HG02840 (cell line): ENCODE data around the gene PRR14.
"Not testable (repeated sequence)": the region's sequence is repeated elsewhere in the genome, so short reads cannot be mapped to it uniquely, and the experiment has no call there.

Source experiments
- ATAC-seq: cut with Tn5 transposase; IDR thresholded peaks from one replicate; pipeline ENCODE4 v1.9.1; 2021; ENCODE audit warnings: mild to moderate bottlenecking, moderate library complexity, moderate number of reproducible peaks; ENCODE audit not compliant: unreplicated experiment, low FRiP score

Gene PRR14

GRCh38 chr16:30628628-30629540 is 21.9 kb upstream of the PRR14 start:
- no peak for ATAC-seq

- ATAC-seq, result not testable (repeated sequence)
Measured at GRCh38 chr16:30632454-30632853, 18.3 kb upstream of the PRR14 start.

GRCh38 chr16:30633526-30633925 is 17.2 kb upstream of the PRR14 start:
- no peak for ATAC-seq

- ATAC-seq, result no peak
Measured at GRCh38 chr16:30636599-30636998, 14.2 kb upstream of the PRR14 start.

- not testable (repeated sequence) for ATAC-seq
Measured at GRCh38 chr16:30637139-30637538, 13.6 kb upstream of the PRR14 start.

GRCh38 chr16:30637944-30638343 is 12.8 kb upstream of the PRR14 start:
- no peak for ATAC-seq

- no peak for ATAC-seq
Measured at GRCh38 chr16:30641378-30641982, 9.3 kb upstream of the PRR14 start.

GRCh38 chr16:30644334-30644830 is 6.4 kb upstream of the PRR14 start:
- ATAC-seq, result no peak

GRCh38 chr16:30645727-30646126 is 5.0 kb upstream of the PRR14 start:
- no peak for ATAC-seq

- ATAC-seq, result no peak
Measured at GRCh38 chr16:30647274-30647571, 3.5 kb upstream of the PRR14 start.

GRCh38 chr16:30649725-30650368 is 913 bp upstream of the PRR14 start:
- no peak for ATAC-seq

- peak; percentile 45 for ATAC-seq
Measured at GRCh38 chr16:30651124-30652004, 604 bp downstream of the PRR14 start.

- no peak for ATAC-seq
Measured at GRCh38 chr16:30652005-30652296, 1.2 kb downstream of the PRR14 start.

- ATAC-seq, result no peak
Measured at GRCh38 chr16:30652718-30653117, 2.0 kb downstream of the PRR14 start.

- ATAC-seq, result no peak
Measured at GRCh38 chr16:30654856-30655255, 4.1 kb downstream of the PRR14 start.

GRCh38 chr16:30655815-30656347 is 5.1 kb downstream of the PRR14 start:
- ATAC-seq, result no peak

- ATAC-seq, result no peak
Measured at GRCh38 chr16:30656388-30656787, 5.6 kb downstream of the PRR14 start.

GRCh38 chr16:30656974-30657865 is 6.5 kb downstream of the PRR14 start:
- ATAC-seq, result no peak
